Measurements from ENCODE around the gene PTPRD.
"Not testable (repeated sequence)": the region's sequence is repeated elsewhere in the genome, so short reads cannot be mapped to it uniquely, and the experiment has no call there.

- TF ChIP-seq SRSF3 (IDR thresholded peaks at IDR 0.05; ENCODE audit: insufficient read depth, low read length); REST (IDR thresholded peaks at IDR 0.05; ENCODE audit: borderline replicate concordance); REST (CRISPR knock-in tag; IDR thresholded peaks at IDR 0.05; ENCODE audit: low read depth): not testable (repeated sequence)
Measured at GRCh38 chr9:8968350-8968749, 1644.5 kb downstream of the PTPRD start.
